Stimulated activated CD4-positive, alpha-beta T cell treated with anti-CD3 and anti-CD28 coated beads, TNF-alpha, amount 100 ng/mL, for 48 hours (primary cell): ENCODE measurements around the gene KLF5.
"Not testable (repeated sequence)": the region's sequence is repeated elsewhere in the genome, so short reads cannot be mapped to it uniquely, and the experiment has no call there.

Experiments used
- DNase-seq, 3 donors: peaks; one replicate each; pipeline ENCODE4 v3.0.0-alpha.2; 2020; ENCODE audit warnings: low read depth in 3 of 3

Gene KLF5

DNA sequence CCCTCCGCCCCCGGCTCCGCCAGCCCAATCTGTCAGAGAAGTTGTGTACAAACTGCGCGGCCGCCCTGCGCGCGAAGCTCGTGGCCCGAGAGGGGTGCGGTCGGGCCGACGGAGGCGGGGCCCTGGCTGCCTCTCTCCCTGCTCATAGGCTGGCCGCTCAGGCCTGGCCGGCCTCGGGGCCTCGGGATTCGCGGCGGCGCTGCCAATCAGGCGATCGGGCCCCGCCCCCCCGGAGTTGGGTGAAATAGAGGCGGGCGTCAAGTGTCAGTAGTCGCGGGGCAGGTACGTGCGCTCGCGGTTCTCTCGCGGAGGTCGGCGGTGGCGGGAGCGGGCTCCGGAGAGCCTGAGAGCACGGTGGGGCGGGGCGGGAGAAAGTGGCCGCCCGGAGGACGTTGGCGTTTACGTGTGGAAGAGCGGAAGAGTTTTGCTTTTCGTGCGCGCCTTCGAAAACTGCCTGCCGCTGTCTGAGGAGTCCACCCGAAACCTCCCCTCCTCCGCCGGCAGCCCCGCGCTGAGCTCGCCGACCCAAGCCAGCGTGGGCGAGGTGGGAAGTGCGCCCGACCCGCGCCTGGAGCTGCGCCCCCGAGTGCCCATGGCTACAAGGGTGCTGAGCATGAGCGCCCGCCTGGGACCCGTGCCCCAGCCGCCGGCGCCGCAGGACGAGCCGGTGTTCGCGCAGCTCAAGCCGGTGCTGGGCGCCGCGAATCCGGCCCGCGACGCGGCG is at the start of gene KLF5:
KLF5 (plus strand) TSS at position 270 of the 724 bp plus-strand sequence; CDS start at position 593, 323 bp downstream.
- DNase-seq, result peak; percentile 88 to 96 (median 92)

GRCh38 chr13:73011751-73012150 is 47.1 kb upstream of the KLF5 start:
- no peak for DNase-seq

DNA sequence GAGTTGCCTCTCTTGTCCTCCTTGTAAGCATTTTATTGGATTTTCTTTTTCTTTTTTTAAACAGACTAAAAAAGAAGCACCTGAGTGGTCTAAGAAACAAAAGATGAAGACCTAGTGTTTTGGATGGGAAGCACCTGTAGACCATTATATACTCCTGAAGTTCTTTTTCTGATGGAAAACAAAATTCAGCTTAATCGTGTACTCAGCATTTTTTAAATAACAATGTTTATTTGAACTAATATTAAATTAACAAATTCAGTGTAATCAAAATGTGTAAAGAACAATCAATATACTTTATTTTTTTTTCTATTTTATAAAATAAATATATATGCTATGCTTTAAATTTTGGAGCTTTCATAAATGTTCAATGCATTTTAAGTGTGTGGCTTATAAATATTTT is 43.0 kb upstream of the KLF5 start:
- no peak for DNase-seq

DNA sequence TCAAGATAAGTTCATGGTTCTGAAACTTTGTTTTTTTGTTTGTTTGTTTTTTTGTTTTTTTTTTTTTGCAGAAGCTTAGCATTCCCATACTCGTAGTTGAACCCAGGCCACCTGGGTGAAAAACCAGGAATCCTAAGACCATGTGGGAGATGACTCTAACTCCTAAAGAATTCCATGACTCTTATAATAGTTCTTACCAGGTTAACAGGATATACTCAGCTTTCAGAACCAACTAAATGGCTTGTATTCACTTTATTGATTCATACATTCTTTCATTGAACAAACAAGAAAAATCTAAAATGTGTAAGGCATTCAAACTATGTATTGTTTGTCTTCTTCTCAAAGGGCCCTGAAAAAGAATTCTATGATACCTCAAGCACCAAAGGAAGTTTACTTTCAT is 40.5 kb upstream of the KLF5 start:
- DNase-seq, result no peak

DNA sequence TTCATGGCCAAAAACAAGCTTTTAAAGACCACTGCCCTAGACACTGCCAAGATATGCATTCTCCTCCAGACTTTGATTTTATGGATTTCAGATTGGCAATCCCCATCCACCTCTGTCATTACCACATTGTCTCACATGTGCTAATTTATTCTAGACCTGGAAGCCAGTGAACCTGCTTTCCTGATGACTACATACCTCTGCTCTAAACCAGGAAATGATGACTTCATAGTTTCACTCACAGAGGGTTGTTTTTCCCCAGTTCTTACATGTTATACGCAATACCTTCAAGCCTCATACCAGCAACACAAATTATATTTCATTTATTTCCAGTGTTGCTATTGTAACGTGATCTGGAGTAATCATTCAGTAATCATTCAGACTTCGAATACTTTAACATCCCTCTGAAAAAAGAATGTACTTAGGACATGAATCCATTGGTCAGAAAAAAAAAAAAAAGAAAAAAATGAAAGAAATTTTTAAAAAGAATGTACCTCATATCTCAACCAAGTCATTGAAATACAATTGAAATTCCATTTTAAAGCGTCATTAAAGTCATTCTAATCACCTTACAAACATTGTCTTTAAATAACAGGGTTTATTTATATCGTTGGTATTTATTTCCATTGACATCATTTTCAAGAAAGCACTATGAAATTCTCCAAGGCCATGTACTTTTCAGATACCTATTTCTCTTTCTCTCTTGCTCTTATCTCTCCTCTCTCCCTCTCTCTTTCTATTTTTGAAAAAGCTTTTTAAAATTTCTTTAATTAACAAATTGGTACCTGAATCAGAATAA is 33.4 kb upstream of the KLF5 start:
- DNase-seq, result no peak

DNA sequence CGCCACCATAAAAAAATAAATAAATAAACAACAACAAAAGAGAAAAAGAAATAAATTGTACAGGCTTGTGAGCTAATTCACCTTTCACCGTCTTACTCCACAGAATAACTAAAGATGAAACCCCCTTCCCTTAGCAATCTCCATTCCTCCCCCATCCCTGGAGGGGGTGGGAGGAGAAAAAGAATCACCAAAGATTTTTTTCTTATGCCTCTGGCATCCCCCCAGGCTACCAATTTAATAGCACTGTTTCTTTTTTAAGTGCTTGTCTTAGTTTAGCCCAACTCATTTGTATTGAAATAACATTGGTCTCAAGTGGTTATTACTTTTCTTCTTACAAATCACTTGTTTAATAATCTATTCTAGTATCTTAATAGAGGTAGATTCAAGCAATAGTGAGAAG is 23.9 kb upstream of the KLF5 start:
- DNase-seq, result no peak

- DNase-seq, result no peak
Measured at GRCh38 chr13:73035660-73036059, 23.1 kb upstream of the KLF5 start.

- DNase-seq, result no peak
Measured at GRCh38 chr13:73036566-73036965, 22.2 kb upstream of the KLF5 start.

DNA sequence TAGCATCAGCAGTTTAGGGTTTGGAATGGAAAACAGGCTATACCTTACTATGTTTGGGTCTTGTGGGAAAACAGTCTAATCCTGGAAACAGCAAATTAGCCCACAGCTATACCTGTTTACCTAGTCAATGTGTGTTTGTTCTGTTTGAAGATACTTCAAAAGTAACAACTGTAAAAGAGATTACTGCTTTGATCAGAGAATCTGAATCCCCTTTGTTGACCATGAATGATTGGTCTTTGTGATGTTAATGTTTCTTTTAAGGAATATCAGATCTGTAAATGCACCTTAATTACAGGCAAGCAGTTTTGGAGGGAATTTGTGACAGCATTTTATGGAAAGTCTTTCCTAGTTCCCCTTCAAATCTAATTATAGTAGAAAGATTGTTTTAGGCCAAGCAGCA is 20.7 kb upstream of the KLF5 start:
- DNase-seq, result no peak

GRCh38 chr13:73039201-73040108 is 19.4 kb upstream of the KLF5 start:
- DNase-seq, result no peak

DNA sequence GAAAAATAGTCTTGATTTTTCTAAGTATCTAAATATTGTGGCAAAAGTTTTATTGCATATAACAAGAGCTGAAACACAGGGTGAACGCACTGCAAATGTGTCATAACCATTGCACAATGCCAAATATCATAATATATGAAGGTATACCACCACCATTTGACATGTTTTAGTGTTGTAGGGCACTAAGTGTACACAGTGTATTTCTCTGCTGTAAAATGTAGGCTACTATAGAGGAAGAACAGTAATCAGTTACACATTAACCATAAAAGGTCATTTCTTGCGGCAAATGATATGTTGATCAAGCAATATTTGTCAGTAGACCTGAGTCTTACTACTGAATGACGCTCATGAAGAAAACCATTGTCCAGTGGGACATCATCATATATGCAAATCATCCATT is 18.3 kb upstream of the KLF5 start:
- DNase-seq, result no peak

DNA sequence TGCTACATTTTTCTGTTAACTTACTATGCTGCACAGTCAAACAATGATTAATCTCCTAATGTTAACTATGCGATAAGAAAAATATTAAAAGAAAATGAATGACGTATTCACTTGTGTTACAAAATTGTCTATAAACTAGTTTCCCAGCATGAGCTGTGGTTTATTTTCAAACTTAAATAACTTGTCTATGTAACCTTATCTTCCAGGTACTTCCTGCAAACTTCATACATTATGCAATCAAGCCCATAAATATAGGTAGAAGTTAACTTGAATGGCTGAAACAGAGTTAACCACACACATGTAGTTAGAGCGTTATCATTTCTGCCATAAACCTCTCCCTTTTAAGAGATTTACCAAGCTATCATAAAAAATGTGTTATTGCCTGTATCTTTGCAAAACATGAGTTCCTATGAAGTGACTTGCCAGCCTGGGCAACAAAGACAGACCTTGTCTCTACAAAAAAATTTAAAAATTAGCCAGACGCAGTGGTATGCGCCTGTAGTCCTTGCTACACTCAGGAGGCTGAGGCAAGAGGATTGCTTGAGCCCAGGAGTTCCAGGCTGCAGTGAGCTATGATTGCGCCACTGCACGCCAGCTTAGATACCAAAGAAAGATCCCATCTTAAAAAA is 17.7 kb upstream of the KLF5 start:
- DNase-seq, result no peak

DNA sequence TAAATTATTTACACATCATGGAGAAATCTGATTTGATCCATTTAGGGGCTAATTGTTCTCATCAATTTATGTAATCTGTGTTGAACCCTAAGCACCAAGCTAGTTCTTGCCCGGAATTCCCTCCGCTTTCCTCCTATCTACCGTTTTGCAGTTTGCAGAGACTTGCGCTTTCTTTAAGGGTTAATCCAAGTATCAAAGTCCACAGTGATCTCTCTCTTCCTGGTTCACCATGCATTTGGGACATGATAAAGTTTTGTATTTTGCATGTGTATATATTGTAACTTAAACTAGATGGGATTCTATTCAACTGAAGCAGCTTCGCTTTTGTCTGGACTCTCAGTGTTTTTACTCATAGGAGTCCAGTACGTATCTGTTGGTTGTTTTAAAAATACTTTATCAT is 13.8 kb upstream of the KLF5 start:
- DNase-seq, result no peak

DNA sequence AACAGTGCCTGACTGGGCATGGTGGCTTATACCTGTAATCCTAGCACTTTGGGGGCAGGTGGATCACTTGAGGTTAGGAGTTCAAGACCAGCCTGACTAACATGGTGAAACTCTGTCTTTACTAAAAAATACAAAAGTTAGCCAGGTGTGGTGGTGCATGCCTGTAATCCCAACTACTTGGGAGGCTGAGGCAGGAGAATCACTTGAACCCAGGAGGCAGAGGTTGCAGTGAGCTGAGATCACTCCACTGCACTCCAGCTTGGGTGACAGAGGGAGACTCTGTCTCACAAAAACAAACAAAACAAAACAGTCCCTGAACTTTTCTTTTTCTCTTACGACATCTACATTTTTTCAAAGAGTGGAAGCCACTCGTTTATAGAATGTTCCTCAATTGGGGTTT is 10.2 kb upstream of the KLF5 start:
- DNase-seq, result not testable (repeated sequence)

DNA sequence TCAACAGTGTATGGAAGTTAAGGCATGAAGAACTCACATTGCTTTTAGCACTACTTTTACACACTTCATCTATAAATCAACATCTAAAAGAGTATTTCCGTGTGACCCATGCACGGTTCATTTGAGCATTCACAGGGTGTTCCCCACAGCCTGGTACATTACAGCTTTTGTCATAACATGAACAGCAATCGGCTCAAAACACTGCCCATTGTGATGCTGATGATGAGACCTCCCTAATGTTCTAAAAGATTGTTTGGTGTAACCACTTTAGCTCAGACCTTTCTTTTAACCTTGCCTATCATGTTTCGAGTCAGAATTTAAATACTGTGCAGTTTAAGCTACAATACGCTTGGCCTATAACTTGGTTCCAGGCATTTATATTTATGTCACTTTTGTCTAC is 4.1 kb upstream of the KLF5 start:
- no peak for DNase-seq

- DNase-seq, result no peak
Measured at GRCh38 chr13:73055813-73056564, 2.8 kb upstream of the KLF5 start.

- DNase-seq, result no peak
Measured at GRCh38 chr13:73056565-73056962, 2.2 kb upstream of the KLF5 start.

DNA sequence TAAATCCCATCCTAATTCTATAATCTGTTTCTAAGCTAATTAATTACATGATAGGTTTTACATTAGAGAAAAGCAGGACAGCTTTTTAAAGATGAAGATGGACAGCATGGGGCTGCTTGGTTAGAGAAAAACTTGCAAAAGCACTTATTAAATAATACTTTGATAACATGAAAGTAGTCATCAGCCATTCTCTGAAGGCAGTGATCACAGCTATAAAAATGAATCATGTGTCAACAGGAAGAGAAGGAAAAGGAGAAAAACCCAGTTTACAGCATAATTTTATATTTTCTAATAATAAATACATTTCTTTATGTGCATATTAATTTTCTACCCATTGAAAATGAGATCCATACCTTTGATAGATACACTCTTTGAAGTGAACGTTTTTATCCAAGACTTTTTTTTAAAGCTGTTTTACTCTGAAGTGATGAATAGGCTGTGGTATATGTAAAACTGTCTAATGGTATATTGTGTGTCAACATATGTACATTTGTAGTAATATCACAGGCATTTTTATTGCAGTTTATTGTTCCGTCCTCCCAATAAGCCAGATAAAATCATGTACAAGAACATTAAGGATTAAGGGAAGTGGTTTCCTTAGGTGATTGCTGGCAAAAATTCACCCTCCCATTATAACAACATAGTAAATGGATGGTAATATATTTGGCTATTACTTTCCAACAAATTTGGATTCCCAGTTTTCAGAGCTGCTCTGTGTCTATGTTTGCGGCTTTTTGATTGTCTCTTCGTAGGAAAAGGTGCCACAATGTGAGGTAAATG is 1.3 kb upstream of the KLF5 start:
- DNase-seq, result no peak

- no peak for DNase-seq
Measured at GRCh38 chr13:73058064-73058313, 816 bp upstream of the KLF5 start.

GRCh38 chr13:73058432-73058735 is 421 bp upstream of the KLF5 start:
- no peak for DNase-seq
